NCI-H2196 treated with DMSO at 0.1 percent for 48 hours (cell line): Measurements from ENCODE around the gene LTBP3.

Source experiments
- DNase-seq: peaks from one replicate; lab custom pipeline; 2025; ENCODE audit not compliant: unreplicated experiment; lab: John Stamatoyannopoulos, UW

Gene LTBP3

DNA sequence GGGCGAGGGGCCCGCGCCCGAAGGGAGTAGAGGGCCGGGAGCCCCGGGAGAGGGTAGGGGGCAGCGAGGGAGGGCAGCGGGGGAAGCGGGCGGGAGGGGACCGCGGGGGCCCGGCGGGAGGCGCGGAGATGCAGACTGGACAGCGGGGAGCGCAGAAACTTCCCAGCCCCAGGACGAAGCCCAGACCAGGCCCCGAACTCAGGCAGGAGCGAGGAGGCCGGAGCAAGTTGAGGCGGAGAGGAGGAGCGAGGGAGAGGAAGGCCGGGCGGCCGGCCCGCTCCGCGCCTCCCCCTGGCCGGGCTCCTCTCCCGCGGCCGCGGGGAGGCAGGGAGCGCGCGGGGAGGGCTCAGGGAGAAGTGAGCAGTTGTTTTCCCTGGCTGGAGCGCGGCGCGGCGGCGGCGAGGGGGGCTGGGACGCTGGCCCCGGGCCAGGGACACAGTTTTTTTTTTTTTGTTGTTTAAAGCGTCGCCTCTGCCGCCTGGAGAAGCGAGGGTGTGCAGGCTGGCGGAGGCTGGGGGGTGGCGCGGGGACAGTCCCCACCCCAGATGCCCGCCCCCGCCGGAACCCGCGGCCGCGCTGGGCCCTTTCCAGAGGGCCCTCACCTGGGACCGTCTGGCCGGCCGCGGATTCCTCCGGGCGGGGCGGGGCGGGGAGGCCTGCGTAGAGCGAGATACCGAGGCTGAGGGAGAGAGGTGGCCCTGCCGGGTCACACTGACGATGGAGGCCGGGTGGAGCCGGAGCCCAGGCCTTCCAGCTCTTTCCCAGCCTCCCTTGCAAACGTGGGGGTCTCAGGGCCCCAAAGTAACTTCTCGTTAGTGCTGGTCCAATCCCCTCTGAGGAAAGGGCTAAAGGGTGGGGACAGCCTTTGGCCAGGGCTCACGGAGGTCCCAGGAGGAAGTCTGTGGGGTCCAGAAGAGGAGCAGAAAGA is at the start of gene LTBP3:
TSS of gene LTBP3 (minus strand) at position 358 of the 928 bp plus-strand sequence. CDS start 400 bp downstream, outside the sequence.
- peak; percentile 32 for DNase-seq

DNA sequence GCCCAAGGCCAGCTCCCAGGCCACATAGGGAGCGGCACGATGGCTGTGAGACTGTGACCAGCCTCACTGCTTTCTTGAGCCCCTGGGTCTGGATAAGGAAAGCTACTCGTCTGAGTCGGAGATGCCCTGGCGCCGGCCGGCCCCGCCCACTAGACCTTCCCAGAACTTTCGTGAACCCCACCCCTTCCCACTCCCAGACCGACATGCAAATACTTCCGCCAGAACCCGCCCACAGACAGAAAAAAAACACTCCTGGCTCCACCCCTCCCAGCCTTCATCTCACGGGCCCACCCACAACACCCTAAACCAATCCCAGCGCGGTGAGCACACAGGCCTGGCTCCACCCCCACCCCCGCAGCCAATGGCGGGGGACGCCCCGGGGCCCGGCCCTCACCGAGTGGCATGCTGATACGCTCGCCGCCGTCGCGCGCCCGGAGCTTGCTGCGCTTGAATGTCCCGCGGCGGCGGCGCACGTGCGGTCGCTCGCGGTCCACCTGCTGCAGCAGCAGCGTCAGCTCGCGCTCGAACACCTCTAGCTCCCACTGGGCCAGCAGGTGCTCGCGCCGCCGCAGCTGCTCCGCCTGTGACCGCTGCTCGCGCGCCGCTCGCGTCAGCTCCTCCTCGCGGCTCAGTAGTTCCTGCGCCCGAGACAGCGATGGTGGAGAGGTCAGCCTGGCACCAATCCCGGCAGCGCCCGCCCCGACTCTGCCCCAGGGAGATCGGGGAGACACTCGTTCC is 48.9 kb upstream of the LTBP3 start:
- peak; percentile 96 for DNase-seq

DNA sequence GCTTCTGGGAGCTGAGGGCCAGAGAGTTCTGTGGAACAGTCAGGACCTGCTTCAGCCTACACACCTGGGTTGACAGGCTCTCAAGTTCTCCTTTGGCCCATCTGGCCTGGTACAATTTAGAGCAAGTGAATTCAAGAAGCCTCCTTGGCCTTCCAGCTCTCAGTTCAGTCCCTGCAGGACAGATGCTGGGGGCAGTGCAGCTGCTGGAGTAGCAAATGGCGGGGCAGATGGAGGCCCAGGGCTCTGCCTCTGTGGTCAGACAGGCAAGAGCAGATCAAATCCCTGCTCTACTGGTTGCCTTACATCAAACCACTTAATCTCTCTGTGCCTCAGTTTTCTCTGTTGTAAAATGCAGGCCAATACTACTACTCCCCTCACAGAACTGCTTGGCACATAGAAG is 46.1 kb upstream of the LTBP3 start:
- no peak for DNase-seq

DNA sequence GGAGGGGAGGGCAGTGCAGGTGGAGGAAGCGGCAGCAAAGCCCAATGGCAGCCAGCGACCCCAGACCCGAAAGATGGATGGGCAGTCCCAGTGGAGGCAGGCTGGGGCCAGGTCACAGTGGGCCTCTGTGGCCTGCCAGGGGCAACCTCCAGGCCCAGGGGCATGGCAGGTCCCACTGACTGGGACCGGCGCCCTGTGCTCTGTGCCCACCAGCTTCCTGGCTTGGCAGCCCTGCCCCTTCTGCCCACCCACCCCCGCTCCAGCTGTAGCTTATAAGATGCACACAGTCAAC is 41.7 kb upstream of the LTBP3 start:
- DNase-seq, result no peak

DNA sequence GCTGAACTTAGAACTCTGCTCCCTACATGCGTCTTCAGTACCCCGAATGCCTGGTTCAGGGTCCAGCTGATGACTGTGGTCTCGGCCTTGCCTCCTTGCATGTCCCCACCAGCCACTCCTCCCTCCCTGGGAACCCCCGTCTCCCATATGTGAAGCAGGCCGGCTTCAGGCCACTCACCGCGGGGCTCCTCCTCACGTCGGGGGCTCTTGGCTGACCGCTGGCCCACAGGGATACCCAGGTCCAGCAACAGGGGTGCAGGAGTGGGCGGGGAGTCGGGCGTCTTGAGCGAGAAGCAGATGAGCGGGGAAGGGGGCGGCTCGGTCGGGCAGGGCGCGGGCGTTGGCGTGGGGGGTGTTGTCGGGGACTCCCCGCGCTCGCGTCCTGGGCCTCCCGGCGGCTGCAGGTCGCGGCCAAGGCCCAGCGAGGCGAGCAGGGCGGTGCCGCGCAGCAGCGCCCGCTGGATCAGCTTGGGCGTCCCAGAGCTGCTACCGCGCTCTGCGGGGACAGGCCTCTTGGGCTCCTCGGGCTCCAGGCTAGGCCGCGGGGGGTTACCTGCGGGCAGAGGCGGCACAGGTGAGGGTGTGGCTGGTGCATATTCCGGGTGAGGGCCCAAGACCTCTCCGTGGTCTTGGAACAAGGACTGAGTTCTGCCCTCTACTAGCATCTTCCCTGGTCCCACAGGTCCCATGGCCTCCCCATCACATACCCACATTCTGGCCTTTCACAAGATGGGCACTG is 41.2 kb upstream of the LTBP3 start:
- no peak for DNase-seq

DNA sequence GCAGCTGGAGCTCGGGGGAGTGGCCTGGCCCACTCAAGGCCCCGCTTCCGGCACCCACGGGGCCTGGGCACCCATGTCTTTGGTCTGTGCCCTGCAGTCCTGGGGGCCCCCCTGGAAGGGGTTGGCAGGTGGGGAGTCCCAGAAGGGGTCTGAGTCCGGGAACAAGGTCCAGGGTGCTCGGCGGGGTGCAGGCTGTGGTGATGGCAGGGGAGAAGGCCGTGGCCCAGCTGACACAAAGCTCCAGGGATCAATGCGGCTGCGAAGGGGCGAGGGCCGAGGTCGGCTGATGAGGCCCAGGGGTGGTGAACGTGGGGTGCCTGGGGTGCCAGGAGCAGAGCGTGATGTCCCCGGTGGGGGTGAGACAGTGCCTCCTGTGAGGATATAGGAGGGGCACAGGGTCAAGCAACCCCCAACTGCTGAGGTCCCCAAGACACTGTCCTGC is 40.1 kb upstream of the LTBP3 start:
- DNase-seq, result no peak

DNA sequence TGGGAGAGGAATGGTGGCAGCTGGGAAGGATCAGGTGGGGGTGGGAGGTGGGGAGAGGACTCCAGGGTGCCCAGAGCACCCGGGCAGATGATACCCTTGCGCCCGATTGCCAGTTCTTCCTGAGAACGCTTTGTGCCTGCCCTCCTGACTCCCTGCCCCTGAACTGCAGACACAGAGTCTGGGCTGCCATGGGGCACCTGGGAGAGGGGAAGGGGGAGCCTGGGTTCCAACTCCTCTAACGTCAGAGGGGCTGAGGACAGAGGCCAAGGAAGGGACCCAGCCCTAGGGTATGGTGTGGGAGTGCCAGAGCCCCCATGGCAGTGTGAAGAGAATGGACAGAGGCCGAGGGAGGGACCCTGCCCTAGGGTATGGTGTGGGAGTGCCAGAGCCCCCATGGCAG is 38.4 kb upstream of the LTBP3 start:
- no peak for DNase-seq

DNA sequence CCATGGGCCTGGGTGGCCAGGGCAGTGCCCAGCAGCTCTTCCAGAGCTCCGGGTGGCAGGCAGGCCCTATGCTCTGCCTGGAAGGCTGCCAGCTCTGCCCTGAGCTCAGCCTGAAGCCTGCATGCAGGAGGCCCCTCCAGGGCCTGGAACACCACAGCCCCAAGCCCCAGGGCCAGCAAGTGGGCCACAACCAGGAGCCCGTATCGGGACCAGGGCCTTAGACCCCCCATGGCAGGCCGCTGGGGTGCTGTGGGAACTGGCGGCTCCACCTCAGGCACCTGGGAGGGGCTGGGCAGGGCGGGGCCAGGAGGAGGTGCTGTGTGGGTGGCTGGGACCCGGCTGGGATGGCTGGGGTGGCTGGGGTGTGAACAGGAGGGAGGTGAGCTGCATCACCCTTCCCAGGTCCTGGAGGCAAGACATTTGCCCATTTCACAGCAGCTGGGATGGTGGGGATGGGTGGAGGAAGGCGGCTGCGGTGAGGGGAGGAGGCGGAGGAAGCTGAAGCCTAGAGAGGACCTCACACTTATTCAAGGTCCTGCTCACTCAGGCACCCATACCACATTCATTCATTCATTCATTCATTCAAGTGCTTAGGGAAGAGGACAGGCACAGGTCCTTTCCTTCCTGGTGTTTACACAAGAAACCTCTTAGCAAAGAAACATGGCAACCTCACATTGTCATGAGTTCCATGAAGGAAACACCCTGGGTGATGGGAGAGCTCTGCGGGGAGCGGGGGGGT is 37.6 kb upstream of the LTBP3 start, which contains the start of gene KCNK7:
TSS of gene KCNK7 (minus strand) at position 258 of the 739 bp plus-strand sequence. CDS start at position 230, 28 bp downstream.
- DNase-seq, result no peak

DNA sequence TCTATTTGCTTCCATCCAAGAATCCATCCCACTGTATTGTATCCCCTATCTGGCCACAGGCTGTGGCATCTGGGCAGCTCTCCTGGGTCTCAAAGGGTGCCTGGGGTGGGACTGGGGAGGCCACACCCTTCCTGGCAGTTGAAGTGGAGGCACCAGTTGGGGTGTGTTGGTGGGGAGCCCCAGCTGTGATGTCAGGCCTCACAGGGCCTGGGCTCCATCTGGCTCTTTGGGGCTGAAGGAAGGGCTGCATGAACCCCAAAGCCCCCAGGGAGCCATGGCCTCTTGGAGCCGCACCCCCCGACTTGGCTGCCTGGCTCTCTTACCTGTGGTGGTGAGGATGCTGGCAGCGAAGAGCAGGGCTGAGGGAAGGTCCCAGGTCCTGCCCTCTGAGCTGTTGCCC is 37.0 kb upstream of the LTBP3 start:
- DNase-seq, result no peak

DNA sequence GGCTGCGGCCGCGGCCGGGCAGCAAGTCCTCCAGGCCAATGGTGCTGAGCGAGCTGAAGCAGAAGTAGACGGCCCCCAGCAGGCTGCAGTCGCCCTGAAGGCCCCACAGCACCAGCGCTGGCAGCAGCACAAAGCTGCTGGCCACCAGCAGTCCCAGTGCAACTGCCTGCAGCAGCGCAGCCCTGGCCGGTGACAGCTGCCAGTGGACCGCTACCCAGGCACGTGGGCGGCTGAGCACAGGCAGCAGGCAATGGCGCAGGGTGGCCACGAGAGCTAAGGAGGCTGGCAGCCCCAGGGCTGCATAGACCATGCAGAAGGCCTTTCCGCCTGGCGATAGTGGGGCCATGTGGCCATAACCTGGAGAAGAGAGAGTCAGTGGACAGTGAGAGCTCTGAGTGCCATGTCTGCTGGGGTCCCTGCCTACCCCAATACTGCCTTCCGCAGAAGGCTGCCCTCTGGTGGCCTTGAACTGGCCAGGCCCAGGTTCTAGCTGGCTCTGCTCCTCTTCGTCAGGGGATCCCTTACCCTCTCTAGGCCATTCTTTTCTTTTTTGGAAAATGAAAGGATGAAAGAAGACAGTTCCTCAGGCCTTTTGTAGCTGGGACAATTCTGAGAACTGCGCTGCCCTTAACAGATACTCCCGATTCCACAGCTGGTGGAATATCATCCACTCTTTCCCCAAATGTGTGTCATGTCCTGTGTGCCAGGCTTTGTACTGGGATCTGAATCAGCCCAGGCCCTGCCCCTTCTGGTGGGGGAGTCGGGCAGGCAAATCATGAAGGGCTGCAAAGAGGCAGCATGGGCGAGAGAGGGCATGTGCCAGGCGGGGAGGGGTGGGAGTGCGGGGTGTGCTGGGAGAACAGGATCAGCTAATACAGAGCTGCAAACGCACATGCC is 35.6 kb upstream of the LTBP3 start:
- DNase-seq, result no peak

DNA sequence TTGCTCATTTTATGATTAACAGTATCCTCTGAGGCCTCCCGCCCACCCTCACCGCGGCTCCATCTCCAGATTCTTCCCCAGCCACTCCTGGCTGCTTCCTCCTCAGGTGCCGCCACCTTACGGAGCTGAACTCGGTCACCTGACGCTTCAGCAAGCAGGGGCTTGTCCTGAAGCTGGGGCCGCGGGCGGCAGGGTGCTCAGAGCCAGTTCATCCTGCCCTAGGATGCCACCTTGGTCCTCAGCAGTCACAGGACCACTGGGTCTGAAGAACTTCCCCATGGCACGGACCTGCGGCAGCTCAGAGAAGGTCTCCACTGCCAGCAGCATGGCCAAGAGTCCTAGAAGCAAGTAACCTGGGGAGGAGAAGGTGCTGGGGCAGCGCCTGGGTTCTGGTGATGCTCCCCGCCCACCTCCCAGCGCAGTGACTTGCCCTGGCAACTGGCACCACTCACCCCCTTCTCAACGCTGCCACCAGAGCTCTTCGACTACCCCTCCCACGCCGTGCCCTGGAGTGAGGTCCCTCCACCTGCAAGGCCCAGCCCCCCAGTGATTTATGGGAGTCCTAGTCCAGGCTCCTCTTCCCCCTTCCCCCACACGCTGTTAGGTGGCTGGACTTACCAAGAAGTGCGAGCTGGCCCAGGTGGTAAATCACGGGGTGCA is 34.8 kb upstream of the LTBP3 start:
- DNase-seq, result no peak

DNA sequence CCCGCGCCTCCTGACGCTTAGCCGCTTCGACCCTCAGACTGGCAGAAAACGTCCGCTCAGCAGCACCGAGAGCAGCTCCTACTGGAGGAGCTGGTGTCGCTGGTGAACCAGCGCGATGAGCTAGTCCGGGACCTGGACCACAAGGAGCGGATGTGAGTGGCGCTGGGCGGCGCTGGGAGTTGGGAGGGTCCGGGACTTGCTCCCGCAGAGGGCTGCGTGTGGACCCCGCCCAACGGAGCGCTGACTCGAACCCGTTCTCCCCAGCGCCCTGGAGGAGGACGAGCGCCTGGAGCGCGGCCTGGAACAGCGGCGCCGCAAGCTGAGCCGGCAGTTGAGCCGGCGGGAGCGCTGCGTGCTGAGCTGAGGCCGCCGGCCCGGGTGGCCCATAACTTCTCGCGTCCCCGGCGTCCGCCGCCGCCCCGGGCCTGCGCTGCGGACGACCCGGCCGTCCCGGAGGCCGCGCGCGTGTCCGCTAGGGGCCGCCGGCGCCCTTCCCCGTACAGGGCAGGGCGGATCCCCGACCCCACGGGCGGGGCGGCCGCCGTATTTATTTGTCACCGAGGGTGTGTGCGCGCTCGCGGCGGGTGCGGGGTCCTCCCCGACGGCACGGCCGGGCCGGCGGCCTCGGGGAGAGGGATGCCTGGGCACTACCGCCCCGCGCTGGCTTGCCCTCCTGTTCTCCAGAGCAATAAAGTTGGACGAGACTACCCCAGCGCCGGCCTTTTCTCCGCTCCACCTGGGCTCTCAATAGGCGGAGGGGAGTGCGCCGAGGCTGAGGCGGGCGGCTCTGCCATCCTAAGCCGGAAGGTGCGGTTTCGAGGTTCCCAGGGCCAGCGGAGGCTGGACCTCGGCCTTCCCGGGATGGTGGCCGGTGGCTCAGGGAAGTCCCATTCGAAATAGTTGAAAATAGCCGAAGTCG is 34.0 kb upstream of the LTBP3 start:
- no peak for DNase-seq

DNA sequence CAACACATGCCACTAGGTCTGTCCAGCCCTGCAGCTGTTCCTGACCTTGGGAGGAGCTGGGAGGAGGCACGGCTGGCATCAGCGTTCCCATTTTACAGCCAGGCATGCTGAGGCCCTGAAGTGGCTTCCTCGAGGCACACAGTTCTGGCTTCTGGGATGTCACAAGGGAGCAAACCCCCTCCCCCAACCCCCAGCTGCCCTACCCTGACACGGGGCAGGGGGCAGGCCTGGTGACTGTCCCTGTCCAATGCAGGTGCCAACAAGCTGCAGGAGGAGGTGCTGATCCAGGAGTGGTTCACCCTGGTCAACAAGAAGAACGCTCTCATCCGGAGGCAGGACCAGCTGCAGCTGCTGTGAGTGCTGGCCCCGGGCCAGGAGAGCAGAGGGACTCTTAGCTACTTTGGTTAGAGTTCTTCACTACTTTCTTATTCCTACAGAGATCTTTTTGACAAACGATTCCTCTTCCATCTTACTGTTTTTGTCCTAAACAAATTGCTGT is 32.1 kb upstream of the LTBP3 start:
- DNase-seq, result peak; percentile 62

DNA sequence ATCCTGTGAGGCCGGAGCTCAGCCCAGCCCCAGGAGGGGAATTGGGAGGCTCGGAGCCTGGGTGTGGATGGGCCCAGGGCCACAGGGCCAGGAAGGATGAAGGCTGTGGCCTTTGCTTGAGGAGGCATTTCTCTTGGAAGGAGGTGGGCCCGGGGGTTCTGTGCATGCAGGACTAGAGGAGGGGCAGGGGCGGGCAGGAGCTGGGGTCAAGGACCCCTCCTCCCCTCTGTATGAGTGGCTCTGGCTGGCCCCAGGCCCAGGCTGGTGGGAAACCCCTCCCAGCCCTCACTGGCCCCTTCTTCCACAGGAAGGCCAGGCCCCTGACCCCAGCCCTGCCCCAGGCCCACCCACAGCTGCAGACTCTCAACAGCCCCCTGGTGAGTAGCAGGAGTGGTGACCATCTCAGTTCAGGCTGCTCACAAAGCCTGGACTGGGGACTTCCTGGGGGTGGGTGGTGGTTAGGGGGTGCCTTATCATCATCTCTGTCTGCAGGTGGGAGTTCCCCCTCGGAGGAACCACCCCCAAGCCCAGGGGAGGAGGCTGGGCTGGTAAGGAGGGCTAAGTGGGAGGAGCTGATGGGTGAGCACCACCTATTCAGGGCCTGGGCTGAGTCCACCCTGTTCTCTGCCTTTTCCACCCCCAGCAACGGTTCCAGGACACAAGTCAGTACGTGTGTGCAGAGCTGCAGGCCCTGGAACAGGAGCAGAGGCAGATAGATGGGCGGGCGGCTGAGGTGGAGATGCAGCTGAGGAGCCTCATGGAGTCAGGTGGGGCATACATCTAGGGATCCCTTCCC is 31.5 kb upstream of the LTBP3 start:
- no peak for DNase-seq

DNA sequence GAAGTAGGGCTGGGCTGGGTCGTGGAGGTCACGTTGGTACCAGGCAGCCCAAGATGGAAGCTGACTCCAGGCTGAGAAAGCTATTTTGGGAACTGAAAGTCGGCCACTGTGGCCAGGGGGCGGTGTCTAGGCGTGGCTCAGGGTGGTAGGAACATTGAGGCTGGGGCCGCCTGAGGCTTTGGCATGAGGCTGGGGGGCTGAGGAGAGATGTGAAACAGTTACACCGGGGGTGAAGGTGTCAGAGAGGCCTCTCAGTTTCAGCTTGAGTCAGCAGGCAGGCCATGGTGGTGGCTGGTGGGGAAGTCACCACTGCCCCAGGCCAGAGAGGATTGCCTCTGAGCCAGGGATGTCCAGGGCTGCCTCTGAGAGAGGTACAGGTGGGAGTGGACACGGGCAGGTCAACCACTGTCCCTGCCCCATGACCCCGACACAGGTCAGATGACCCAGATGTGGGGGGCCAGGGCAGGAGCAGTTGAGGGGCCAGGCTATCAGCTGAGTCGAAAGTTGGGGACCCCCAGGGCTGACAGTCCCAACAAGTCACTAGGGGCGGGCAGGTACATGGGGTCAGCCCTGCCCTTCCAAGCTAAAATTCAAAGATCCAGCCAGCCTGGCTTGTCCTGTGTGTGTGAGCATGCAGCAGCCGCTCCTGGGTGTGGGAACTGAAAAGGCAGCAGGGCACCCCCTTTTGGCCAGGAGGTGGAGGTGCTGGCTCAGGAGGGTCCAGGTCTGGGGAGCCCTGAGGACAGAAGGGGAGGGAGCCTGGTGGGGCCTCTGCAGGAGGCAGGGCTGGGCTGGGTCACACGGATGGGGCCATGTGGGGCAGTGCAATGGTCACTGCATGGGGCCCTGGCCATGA is 30.3 kb upstream of the LTBP3 start:
- peak; percentile 31 for DNase-seq

DNA sequence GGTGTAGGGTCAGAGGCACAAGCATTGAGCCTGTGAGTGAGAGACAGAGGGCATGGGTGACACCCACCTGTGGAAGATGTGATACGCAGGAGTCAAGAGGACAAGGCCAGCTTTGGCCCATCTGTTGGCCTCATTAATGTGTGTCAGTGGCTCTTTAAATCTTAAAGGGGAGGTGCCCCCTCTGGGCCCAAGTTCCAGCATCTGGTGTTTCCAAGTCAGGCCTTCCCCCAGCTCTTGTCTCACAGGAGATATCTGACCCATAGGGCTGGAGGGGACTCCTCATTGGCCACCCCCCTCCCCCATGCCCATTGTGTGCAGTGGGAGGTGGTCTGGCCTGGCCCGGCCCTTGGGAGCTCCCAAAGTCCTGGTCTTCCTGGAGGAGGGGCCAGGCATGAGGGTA is 28.5 kb upstream of the LTBP3 start:
- DNase-seq, result no peak
